Activated naive CD8-positive, alpha-beta T cell treated with anti-CD3 and anti-CD28 coated beads, Interleukin-2, amount 50 U/mL, for 16 hours (primary cell): ENCODE measurements around the gene SERGEF.

ENCODE experiments used
- DNase-seq: peaks from one replicate; pipeline ENCODE4 v3.0.0-alpha.2; 2020; ENCODE audit warnings: low read depth, low spot score

Gene SERGEF

DNA sequence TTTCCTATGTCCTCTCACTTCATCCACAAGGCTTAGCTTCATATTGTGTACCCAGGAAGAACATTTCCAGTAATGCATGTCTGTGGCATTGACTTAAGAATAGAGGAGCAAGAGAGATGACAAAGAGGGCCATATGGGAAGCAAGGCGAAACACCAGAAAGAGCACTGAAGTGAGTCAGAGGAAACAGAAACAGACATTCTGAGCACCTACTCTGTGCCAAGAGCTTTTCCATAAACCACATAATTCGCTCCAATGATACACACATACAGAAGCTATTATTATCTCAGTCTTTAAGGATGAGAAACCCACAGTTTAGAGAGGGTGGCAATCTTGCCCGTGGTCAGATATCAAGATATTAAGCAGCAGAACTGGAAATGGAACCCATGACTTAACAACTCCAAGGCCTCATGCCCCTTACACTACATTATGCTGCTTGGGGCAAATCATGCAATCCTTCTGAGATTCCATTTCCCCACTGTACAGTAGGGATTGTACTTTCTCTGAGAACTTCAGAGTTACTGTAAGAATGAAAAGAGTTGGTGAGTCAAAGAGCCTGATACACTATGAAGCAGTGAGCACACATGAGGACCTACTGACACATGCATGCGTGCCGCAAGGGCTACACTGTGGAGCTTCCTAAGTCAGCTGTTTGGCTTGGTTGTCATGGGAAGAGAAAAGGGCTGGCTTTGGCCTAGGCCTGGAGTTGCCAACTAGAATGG is 151.7 kb downstream of the SERGEF start:
- no peak for DNase-seq

DNA sequence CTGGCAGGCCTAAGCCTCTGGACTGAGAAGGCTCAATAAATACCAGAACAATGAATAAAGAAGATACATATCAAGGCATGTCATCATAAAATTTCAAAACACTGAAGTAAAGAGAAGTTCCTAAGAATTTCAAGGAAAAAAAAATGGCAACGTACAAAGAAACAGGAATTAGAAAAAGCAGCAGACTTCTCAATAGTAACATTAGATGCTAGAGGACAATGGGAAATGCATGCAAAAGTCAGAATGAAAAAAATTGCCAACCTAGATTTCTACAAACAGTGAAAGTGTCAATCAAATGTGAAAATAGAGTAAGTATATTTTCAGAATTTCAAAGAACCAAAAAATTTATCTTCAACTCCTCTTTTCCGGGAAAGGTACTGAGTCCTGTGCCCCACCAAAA is 153.3 kb downstream of the SERGEF start:
- DNase-seq = no peak

DNA sequence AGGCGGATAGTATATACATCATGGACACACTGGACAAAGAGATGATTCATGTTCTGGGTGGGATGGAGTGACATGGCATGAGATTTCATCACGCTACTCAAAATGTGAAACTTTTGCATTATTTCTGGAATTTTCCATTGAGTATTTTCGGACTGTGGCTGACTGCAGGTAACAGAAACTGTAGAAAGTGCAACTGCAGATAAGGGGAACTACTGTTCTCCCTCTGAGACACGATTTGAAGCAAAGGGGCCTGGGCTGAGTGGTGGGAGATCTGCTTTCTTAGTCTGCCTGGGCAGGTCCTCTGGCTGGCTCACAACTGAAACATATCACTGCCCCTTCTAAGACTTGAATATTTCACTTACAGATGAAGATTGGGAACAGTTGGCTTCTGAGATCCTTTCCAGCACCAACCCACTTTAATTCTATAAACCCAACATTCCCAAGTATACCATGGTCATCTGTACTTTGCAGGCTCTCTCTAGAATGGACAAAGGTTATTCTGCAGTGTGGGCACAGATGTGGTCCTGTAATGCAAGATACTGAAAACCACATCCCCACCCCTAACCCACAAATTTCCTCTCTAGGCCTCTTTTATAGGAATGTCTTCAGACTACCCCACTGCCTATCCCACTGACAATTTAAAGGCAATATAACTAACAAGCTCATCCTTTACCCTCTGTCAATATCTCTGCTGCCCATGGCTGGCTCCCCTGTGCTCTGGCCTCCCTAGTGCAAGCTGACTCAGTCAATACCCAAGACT is 157.1 kb downstream of the SERGEF start:
- no peak for DNase-seq

DNA sequence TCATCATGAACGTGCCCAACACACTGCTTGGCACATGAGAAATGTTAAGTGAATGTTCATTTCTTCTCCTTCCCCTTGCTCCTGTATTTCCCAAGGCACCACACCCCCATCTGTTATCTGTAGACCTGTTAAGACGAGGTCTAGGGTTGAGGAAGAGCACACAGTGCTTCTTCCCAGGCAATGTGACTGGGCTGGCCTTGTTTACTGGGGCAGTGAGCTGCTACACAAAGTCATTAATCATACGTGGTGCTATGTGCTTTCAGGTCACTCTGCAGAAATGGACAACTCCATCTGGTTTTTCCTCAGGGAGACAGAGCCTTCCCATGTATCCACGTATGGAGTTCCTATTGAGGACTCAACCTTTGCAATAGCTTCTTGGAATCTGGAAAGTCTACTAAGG is 159.6 kb downstream of the SERGEF start:
- no peak for DNase-seq

DNA sequence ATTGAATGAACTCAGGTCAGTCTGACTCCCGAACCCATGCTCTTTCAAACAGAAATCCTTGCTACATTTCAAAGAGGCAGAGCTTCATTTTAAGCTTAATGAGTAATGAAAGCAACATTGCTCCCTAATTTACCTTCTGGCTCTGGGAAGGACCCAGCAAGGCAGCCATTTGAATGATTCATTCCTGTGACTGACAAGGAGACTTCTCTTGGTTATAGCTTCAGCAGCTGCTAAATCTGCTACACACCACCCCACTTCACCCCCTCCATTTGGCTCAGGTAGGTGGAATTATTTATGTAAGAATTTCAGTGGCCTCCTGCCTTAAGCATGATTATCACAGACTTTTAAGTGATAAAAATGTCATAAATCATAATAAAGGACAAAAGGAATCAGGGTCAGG is 160.6 kb downstream of the SERGEF start:
- DNase-seq = no peak

DNA sequence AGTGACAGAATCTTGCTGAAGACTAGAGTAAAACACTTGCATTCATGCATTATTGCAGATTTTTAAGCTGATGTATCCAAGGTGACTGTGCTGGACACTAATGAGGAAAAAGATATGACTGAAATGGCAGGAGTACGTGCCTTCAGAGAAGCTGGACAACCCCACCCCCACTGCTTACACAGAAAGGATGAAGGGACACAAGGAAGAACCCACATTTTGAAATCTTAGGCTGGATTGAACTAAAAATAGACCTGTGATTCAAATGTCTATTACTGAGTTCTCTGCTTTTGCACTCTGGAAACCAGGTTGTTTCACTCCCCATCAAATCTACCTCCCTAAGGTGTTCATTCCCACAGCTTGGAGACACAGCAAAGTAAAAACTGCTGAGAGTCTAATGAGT is 161.2 kb downstream of the SERGEF start:
- DNase-seq = no peak

DNA sequence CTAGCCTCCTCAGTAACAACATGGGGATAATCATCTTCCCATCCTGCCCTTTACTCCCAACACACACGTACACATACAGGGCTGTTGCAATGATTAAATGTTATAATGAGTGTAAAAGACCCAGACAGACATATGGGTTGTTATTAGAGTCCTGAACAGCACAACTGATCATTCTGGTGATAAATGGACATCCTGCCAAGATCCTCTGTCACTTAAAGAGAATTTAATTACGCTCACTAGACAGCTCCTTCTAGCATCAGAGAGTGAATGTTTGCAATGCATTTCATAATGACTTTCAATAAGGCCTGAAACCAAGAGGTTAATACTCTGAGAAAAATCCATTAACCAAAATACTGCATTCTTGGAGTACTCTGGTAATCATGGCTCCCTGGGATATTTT is 162.5 kb downstream of the SERGEF start:
- no peak for DNase-seq

DNA sequence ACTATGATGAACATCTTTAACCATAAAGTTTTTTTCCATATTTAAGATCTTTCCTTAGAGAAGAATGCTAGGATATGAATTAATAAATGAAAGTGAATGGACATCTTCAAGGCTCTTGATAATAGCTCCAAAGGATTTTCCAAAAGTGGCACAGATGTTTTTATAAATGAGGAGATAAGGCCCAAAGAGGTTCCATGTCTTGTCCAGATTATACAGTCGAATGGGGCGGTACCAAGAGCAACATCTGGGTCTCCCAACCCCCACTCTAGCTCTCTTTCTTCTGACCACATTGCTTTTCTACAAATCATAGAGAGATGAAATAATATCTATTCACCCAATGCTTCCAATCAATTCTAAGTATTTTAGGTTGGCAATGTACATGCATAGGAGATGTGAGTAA is 164.1 kb downstream of the SERGEF start:
- no peak for DNase-seq

DNA sequence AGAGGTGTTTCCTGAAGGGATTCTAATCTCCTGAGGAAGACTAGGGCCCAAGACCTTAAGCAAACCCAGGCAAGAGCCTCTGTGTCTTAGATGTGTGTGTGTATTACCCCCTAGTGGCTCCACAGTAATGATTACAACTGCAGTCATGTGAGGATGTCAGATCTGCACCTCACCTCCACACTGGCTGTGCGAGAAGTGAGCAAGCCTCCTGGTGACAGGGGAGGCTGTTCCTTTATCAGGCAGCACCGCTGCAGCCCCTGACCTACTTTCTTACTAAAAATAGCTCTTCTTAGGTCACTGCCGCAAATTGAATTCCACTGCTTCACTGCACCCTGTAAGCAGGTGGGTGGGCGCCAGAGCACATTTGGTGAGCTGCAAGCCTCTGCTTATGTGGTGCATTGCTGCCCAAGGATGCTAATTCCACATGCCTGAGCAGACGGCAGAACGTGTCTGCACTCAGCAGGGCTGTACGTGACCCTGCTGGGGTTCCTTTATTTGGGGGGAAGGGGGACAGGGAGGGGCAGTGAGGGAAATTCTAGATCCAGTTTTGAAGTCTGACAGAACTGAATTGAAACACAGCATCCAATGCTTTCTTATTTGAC is 165.9 kb downstream of the SERGEF start:
- no peak for DNase-seq

DNA sequence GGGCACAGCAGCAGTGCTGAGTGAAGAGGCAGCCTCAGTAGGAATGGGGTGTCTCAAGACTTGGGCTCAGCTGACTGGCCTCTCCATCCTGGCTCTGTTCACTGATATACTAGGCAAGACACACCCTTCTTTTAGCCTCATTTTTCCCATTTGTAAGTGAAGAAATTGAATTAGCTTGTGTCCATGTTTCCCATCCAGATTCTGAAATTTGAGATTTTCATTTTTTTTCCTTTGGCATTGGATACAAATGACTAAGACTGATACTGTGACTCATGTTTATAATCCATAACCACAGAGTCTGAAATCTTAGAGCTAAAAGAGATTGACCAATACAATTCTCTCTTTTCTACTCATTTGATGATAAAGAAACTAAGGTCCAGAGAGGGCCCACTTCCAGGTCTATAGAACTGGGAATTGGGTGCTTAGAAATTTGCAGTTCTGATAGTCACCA is 167.4 kb downstream of the SERGEF start:
- no peak for DNase-seq

DNA sequence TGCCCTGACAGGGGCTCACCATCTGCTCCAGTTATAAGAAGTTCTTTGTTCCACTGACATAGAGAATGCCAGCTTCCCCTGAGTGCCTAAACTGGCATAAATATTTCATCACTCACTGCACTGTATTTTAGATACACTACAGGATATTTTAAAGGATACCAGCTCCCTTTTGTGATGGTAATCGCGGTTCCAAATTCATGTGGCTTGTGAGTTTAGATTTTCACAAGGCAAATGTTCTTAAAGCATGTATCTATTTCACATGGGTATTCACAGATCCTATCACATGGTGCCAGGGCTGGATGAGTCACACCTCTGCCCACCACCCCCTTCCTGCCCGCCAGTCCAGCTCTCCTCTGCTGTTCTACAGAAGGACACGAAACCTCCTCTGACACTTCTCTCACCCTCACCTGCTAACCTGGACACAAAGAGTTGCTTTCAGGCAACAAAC is 172.7 kb downstream of the SERGEF start:
- no peak for DNase-seq

DNA sequence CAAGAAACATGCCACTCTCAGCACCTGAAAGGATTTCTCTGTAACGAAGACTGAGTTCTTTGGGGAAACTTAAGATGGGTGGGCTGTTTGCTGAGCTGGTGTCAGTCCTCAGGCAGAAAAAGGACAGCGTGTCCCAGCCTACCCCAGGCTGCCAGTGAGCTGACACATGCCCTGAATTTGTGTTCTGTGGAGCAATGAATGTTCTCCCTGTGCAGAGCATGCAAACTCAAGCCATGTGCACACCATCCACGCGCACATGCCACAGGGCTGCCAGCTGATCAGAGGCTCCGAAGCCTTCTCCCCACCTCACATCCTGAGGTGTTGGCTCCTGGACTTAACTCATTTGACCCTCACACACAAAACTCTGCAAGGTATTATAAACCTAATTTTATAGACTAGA is 173.4 kb downstream of the SERGEF start:
- no peak for DNase-seq

DNA sequence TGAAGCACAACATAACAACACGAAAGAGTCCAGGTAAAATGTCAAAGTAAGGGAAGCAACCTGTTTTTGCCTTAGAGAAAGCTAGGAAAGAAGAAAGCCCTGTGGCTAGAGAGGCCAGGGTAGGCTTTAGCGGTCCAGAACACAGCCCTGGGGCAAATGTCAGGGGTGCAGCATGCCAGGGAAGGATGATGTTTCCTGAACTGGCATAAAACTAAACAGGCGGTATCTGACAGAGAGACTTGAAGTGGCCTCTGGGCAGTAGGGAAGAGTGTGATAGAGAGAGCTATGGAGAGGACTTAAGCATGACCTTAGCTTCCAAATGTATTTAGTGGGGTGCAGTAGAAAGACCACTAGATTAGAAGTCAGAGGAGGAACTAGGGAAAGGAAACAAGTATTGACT is 174.7 kb downstream of the SERGEF start:
- DNase-seq = no peak

DNA sequence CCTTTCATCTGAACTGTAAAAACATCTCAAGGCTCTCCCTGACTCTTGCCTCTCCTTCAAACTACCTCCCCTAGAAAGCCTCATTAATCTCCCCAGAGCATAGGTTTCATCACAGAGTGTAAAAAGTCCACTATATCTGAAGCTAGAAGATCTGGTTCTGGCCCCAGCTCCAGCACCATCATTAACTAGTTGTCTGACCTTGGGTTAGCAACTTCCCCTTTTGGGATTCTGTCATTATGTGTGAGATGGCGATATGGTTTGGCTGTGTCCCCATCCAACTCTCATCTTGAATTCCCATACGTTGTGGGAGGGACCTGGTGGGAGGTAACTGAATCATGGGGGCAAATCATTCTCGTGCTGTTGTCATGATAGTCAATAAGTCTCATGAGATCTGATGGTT is 181.0 kb downstream of the SERGEF start:
- no peak for DNase-seq

DNA sequence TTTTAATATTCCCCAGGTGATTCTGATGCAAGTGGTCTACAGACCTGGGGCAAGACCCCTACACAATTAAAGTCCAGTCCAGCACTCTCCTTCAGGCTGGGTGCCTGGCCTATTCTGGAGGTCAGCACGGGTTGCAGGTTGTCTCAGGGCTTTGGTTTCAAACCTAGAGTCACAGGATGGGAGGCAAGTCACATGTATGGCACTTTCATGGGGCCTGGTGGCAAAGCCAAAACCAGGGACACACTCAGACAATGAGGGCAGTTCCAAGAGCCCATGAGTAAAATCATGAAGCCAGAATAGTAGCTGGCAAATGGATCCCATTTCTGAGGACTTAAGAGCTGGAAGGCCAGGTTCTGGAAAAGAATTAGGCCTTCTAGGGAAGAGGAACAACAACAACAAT is 181.6 kb downstream of the SERGEF start:
- DNase-seq = no peak

DNA sequence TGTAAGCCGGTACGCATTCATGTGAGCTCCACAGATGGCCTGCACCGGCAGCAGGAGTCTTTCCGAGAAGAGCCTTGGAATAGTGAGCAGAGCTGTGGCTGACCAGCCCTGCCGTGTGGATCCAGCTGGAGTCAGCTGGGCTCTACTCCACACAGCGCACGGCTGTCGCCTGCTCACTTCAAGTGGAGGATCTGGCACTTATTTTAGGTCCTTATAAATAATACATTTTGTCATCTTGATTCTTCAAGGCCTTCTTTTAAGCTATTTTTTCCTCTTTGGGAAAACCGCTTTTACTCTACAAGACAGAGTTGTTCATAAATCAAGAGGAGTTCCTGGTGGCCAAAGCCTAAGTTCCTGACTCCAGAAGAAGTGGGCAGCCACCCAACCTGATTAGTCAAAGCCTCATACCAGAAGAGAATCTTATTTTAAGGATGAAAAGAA is 184.5 kb downstream of the SERGEF start:
- DNase-seq = no peak

DNA sequence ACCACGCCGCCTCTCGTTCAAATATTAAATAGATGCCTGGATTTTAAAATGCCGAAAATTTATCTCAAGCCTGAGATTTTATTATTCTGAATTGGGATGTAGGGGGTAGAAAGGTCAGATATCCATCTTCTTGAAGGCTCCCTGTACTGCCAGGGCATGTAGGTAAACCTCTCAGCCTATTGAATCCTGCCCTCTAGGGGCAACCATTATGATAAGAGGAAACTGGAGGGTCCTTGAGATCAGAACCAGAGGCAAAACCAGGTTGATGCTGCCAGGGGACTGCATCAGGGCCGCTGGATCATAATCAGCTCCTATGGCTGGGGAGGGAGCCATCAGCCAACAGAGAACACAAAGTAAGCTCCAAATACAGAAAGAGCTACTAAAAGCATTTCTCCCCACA is 185.8 kb downstream of the SERGEF start:
- no peak for DNase-seq

DNA sequence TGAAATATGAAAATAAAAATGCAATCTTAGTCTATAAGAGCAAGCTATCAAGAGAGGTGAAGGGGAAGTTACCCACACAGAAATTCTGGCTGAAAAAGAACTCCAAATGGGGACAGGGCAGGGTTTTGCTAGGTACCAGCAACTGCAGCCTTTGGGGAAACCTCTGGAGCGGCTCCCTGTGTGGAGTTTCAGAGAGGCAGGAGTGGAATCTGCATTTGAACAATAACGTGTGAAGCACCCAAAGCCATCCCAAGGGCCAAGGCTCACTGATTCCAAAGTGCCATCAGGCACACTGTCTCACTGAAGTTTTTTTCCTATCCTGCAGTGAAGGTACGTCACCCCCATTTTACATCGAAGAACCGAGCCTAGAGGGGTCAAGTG is 190.5 kb downstream of the SERGEF start:
- no peak for DNase-seq

DNA sequence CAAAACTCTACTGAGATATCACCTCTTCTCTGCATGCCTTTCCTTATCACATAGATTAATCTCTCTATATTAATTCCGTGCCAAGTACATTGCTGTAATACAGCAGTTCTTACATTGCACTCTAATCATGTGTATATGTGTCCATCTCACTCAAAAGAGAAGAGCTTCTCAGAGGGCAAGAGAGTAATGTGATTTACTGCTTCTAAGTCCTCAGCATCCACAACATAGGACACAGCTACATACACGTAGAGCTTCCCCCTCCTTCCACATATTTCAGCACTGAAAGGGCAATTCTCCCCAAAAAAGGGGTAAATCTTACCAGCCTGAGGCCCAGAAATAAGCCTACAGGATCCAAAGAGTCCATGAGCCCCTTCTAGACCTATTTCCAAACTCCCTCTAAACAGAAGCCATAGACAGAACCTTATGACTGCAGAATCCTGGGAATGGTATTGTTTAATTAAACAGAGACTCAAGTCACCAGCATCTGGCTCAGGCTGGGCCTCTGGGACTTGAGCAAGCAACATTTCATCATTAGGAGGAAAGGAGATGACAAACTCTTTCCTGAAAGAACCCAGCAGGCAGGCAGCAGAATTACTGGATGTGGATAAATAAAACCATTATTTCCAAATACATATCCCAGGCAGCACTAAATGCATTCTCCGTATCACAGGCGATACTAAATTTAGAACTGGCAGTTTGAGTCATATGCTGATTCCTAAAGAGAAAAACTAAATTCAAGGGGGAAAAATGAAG is 191.0 kb downstream of the SERGEF start:
- no peak for DNase-seq

DNA sequence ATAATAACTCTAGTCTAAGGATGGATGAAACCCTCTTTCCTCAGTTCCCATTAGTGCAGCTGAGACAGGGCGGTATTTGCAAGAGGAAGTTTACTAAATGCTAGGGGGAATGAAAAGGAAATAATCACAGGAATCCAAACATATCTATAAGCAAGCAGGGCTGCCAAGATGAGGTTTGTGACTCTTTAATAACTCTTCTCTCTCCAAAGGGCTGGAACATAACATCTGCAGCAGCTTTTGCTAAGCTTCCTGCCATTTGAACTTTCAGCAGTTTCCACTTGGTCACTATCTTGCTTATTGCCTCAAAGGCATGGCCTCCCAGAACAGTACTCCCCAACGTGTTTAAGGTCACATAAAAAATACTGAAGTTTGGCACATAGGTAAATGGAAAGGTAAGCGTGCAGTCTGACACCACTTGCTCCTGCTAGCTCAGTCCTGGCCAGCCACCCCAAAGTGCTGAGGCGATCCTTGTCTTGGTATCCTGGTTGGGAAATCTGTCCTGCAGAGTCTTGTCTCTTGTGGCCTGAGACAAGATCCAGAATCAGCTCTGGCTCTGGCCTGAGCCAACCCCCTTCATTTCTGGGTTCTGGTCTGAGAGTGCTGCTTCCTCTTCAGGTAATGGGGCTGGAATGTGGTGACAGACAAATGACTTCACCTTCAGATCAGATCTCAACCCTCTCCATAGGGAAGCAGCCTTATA is 196.5 kb downstream of the SERGEF start:
- DNase-seq = no peak

DNA sequence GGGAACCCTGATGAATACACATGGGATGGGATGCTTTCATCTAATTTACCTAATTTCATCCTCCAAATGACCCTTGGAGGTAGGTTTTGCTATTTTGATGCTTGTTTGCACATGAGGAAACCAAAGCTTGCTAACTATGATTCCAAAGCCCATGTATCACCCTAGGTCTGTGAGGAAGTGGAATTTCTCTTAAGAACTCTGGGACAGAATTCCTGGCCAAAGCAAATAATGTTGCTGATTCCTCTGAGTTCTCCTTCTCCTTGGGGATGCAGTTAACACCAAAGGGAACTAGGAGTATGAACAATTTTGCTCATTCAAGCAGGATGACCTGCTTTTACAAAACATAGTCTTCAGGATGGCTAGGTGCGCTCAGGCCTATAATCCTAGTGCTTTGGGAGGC is 198.3 kb downstream of the SERGEF start:
- DNase-seq = no peak
